ENCODE measurements around the gene PRDM16. TPM values are rescaled to one million over a fixed set of nuclear protein-coding genes. Genes with fewer than 3 reads are reported as not detected.

Gene PRDM16
- total RNA-seq, 4 donors from 2014 or later: 5.9 to 41.7 (median 11.2) TPM

GRCh38 chr1:3463013-3463385 lies 394.0 kb downstream of the PRDM16 start:
- no peaks in the 10 kb centered on the region for H3K27me3 ChIP-seq
- peak overlapping the region in 2 of 4 donors; percentile 34 to 92 for H3K27ac ChIP-seq
- H3K4me1 ChIP-seq: peaks cover 0 to 60% (median 14%) of the 10 kb centered on the region in 4 donors
- H3K9me3 ChIP-seq: no peaks in the 10 kb centered on the region
- no peak for DNase-seq (ENCODE audit: low spot score in 2 of 2)
- no peaks in the 10 kb centered on the region for H3K36me3 ChIP-seq
- 83 to 91% methylated on average over 17 of the region's 22 CpGs for WGBS, 2 donors
- TF ChIP-seq CTCF (IDR thresholded peaks at IDR 0.05): no peak
- TF ChIP-seq POLR2A (IDR thresholded peaks at IDR 0.05): no peak
- no peak for TF ChIP-seq EP300 (IDR thresholded peaks at IDR 0.05)
- no peak overlapping the region for H3K4me3 ChIP-seq

GRCh38 chr1:3463408-3463863 lies 394.4 kb downstream of the PRDM16 start:
- H3K36me3 ChIP-seq: no peaks in the 10 kb centered on the region
- DNase-seq (ENCODE audit: low spot score in 2 of 2): no peak
- H3K27me3 ChIP-seq: no peaks in the 10 kb centered on the region
- H3K27ac ChIP-seq: peak overlapping the region in 2 of 4 donors; percentile 92
- WGBS, 2 donors: 89 to 90% methylated on average over 17 to 20 of the region's 20 CpGs
- no peak overlapping the region for H3K4me3 ChIP-seq
- H3K9me3 ChIP-seq: no peaks in the 10 kb centered on the region
- TF ChIP-seq EP300 (IDR thresholded peaks at IDR 0.05) (no peak), CTCF (IDR thresholded peaks at IDR 0.05) (no peak), POLR2A (IDR thresholded peaks at IDR 0.05) (no peak)
- H3K4me1 ChIP-seq: peaks cover 0 to 60% (median 14%) of the 10 kb centered on the region in 4 donors

DNA sequence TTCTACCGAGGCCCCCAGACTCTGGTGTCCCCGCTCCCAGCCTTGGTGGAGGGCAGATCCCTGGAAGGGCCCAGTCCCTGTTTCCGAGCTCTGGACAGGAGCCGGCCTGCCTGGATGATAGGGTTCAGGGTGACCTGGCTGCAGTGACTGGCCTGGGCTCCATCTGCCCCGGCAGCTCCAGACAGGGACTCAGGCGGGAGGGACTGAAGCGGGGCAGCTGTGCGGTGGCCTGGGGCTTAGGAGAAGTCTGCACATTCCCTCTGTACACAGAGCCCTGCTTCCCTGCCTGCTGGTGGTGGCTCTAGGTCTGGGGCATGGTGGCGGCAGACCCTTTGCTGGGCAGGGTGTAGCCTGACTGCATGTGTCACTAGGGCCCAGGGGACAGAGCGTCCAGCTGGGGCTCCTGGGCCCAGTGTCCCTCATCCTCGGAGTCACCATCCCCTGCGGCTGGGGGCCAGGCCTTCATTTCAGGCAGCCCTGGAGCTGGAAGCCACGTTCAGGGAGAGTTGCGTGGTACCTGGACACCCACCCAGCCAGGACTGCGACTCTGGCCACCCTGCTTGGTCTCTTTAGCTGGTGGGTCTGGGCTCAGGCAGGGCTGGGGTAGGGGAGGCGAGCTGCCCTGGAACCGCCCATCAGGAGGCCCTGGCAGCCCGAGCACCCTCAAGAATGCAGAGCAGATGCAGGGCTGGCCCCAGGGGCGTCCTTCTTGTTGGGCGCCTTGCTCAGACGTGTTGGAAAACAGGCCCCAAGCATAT lies 395.1 kb downstream of the PRDM16 start:
- H3K36me3 ChIP-seq: no peaks in the 10 kb centered on the region
- H3K4me3 ChIP-seq: no peak overlapping the region
- H3K4me1 ChIP-seq: peaks cover 0 to 63% (median 14%) of the 10 kb centered on the region in 4 donors
- TF ChIP-seq EP300 (IDR thresholded peaks at IDR 0.05) (no peak), CTCF (IDR thresholded peaks at IDR 0.05) (no peak), POLR2A (IDR thresholded peaks at IDR 0.05) (no peak)
- 76 to 85% methylated on average over 5 to 15 of the region's 21 CpGs for WGBS, 2 donors
- no peaks in the 10 kb centered on the region for H3K9me3 ChIP-seq
- peak overlapping the region in 2 of 4 donors; percentile 92 for H3K27ac ChIP-seq
- DNase-seq (ENCODE audit: low spot score in 2 of 2): no peak
- no peaks in the 10 kb centered on the region for H3K27me3 ChIP-seq

DNA sequence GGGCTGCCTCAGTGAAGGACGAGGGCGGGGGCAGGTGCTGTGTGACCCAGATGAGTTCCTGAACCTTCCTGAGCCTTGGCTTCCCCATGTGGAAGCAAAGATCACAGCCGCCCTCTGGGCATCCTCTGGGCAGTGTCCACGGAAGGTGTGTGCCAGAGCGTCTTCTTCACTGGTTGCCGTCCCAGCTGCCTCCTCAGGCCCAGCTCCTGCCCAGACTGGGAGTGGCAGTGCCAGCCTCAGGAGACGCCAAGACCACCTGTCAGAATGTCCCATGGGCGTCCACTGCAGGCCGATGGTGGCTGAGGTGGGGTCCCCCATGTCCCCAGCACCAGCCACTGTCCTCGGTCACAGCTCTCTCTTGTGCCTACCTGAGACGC lies 395.6 kb downstream of the PRDM16 start:
- WGBS, 2 donors: 92% methylated on average over 4 to 5 of the region's 11 CpGs
- Histone ChIP-seq H3K4me1 (peaks cover 0 to 64% (median 13%) of the 10 kb centered on the region in 4 donors), H3K27ac (peak overlapping the region in 3 of 4 donors; percentile 80 to 92 (median 92)), H3K4me3 (no peak overlapping the region), H3K9me3 (no peaks in the 10 kb centered on the region), H3K27me3 (no peaks in the 10 kb centered on the region), H3K36me3 (no peaks in the 10 kb centered on the region)
- DNase-seq (ENCODE audit: low spot score in 2 of 2): no peak
- TF ChIP-seq POLR2A (IDR thresholded peaks at IDR 0.05): no peak
- no peak for TF ChIP-seq CTCF (IDR thresholded peaks at IDR 0.05)
- TF ChIP-seq EP300 (IDR thresholded peaks at IDR 0.05): no peak
